NCI-H1436 treated with DMSO at 0.1 percent for 48 hours (cell line): Measurements from ENCODE around the gene CRACR2B.

Experiments used
- DNase-seq: peaks from one replicate; lab custom pipeline; 2025; lab: John Stamatoyannopoulos, UW

The CRACR2B gene

GRCh38 chr11:794766-795633, 32.7 kb upstream of the CRACR2B start:
- DNase-seq = no peak

GRCh38 chr11:795634-796564, 31.8 kb upstream of the CRACR2B start:
- DNase-seq = no peak

GRCh38 chr11:796565-797295, 31.0 kb upstream of the CRACR2B start:
- DNase-seq = no peak

- peak; percentile 56 for DNase-seq
These were observed 30.2 kb upstream of the CRACR2B start for GRCh38 chr11:797296-798092.

GRCh38 chr11:798093-798713, 29.5 kb upstream of the CRACR2B start, which contains the start of gene SLC25A22:
Gene SLC25A22, minus strand, starts transcription at chr11:798281. Its CDS starts 3,275 bp downstream, at chr11:795006.
- no peak for DNase-seq

GRCh38 chr11:799641-800316, 27.9 kb upstream of the CRACR2B start:
- DNase-seq = no peak

- DNase-seq = no peak
These were observed 27.2 kb upstream of the CRACR2B start for GRCh38 chr11:800473-800872.

GRCh38 chr11:801097-801780, 26.5 kb upstream of the CRACR2B start:
- no peak for DNase-seq

GRCh38 chr11:802018-802617, 25.6 kb upstream of the CRACR2B start:
- DNase-seq = no peak

GRCh38 chr11:802693-803466, 24.8 kb upstream of the CRACR2B start:
- no peak for DNase-seq

- no peak for DNase-seq
These were observed 24.3 kb upstream of the CRACR2B start for GRCh38 chr11:803467-803742.

GRCh38 chr11:803770-804598, 23.7 kb upstream of the CRACR2B start:
- DNase-seq = no peak

- DNase-seq = no peak
These were observed 23.1 kb upstream of the CRACR2B start for GRCh38 chr11:804599-804964.

GRCh38 chr11:808427-809286, 19.1 kb upstream of the CRACR2B start:
- DNase-seq = no peak

GRCh38 chr11:809287-810039, 18.3 kb upstream of the CRACR2B start, which contains the start of gene RPLP2:
Gene RPLP2, plus strand, starts transcription at chr11:809967. Its CDS starts 268 bp downstream, at chr11:810235.
- peak; percentile 83 for DNase-seq

GRCh38 chr11:810040-810567, 17.6 kb upstream of the CRACR2B start:
- no peak for DNase-seq
